ENCODE results near the gene RHOXF1.
"Not testable (repeated sequence)": the region's sequence is repeated elsewhere in the genome, so short reads cannot be mapped to it uniquely, and the experiment has no call there.

Gene RHOXF1

GRCh38 chrX:120115438-120115963 lies at the start of gene RHOXF1:
Gene RHOXF1 (minus strand): TSS chrX:120115913. CDS start chrX:120115862, 51 bp downstream.
- Histone ChIP-seq H3K9ac (ENCODE audit: low read length) (no peak within 1 kb of the TSS), H3K27ac (ENCODE audit: low read depth, low read length) (no peak within 1 kb of the TSS), H3K36me3 (ENCODE audit: control insufficient read depth, insufficient read depth, low read length) (no peaks in the 10 kb centered on the region), H3K9me3 (ENCODE audit: control insufficient read depth, insufficient read depth, low read depth, low read length) (no peaks in the 10 kb centered on the region), H3K27me3 (ENCODE audit: control insufficient read depth, insufficient read depth, low read length) (no peaks in the 10 kb centered on the region), H3K4me1 (ENCODE audit: control insufficient read depth, insufficient read depth, low read length) (no peaks in the 10 kb centered on the region; the same call in 1 of the 2 replicates), H3K4me3 (ENCODE audit: low read depth, low read length) (no peak within 1 kb of the TSS)

GRCh38 chrX:120159086-120159485 lies 43.4 kb upstream of the RHOXF1 start:
- not testable (repeated sequence) for H3K9ac ChIP-seq (ENCODE audit: low read length); H3K36me3 ChIP-seq (ENCODE audit: control insufficient read depth, insufficient read depth, low read length); H3K27ac ChIP-seq (ENCODE audit: low read depth, low read length); H3K4me3 ChIP-seq (ENCODE audit: low read depth, low read length); H3K27me3 ChIP-seq (ENCODE audit: control insufficient read depth, insufficient read depth, low read length); H3K4me1 ChIP-seq (ENCODE audit: control insufficient read depth, insufficient read depth, low read length); H3K9me3 ChIP-seq (ENCODE audit: control insufficient read depth, insufficient read depth, low read depth, low read length)

- H3K9me3 ChIP-seq (ENCODE audit: control insufficient read depth, insufficient read depth, low read depth, low read length); H3K9ac ChIP-seq (ENCODE audit: low read length); H3K27me3 ChIP-seq (ENCODE audit: control insufficient read depth, insufficient read depth, low read length); H3K27ac ChIP-seq (ENCODE audit: low read depth, low read length); H3K4me1 ChIP-seq (ENCODE audit: control insufficient read depth, insufficient read depth, low read length); H3K36me3 ChIP-seq (ENCODE audit: control insufficient read depth, insufficient read depth, low read length); H3K4me3 ChIP-seq (ENCODE audit: low read depth, low read length): not testable (repeated sequence)
Measured at GRCh38 chrX:120158313-120158712, 42.6 kb upstream of the RHOXF1 start, which contains the start of gene RHOXF2. Gene RHOXF2 (plus strand): TSS chrX:120158613. CDS start chrX:120158751, 138 bp downstream.

- not testable (repeated sequence) for H3K27me3 ChIP-seq (ENCODE audit: control insufficient read depth, insufficient read depth, low read length); H3K4me3 ChIP-seq (ENCODE audit: low read depth, low read length); H3K36me3 ChIP-seq (ENCODE audit: control insufficient read depth, insufficient read depth, low read length); H3K4me1 ChIP-seq (ENCODE audit: control insufficient read depth, insufficient read depth, low read length); H3K9ac ChIP-seq (ENCODE audit: low read length); H3K27ac ChIP-seq (ENCODE audit: low read depth, low read length)
- peaks cover 39% of the 10 kb centered on the region for H3K9me3 ChIP-seq (ENCODE audit: control insufficient read depth, insufficient read depth, low read depth, low read length)
Measured at GRCh38 chrX:120150109-120150744, 34.5 kb upstream of the RHOXF1 start.

GRCh38 chrX:120147537-120147936 lies 31.8 kb upstream of the RHOXF1 start:
- Histone ChIP-seq H3K4me3 (ENCODE audit: low read depth, low read length) (no peak overlapping the region), H3K9ac (ENCODE audit: low read length) (no peak overlapping the region), H3K4me1 (ENCODE audit: control insufficient read depth, insufficient read depth, low read length) (no peaks in the 10 kb centered on the region), H3K36me3 (ENCODE audit: control insufficient read depth, insufficient read depth, low read length) (peaks cover 5% of the 10 kb centered on the region; the same call in 1 of the 2 replicates), H3K9me3 (ENCODE audit: control insufficient read depth, insufficient read depth, low read depth, low read length) (peaks cover 44% of the 10 kb centered on the region), H3K27me3 (ENCODE audit: control insufficient read depth, insufficient read depth, low read length) (no peaks in the 10 kb centered on the region), H3K27ac (ENCODE audit: low read depth, low read length) (no peak overlapping the region)

GRCh38 chrX:120146323-120146722 lies 30.6 kb upstream of the RHOXF1 start:
- not testable (repeated sequence) for H3K4me1 ChIP-seq (ENCODE audit: control insufficient read depth, insufficient read depth, low read length); H3K36me3 ChIP-seq (ENCODE audit: control insufficient read depth, insufficient read depth, low read length); H3K9ac ChIP-seq (ENCODE audit: low read length); H3K4me3 ChIP-seq (ENCODE audit: low read depth, low read length); H3K27me3 ChIP-seq (ENCODE audit: control insufficient read depth, insufficient read depth, low read length); H3K27ac ChIP-seq (ENCODE audit: low read depth, low read length)
- peaks cover 47% of the 10 kb centered on the region for H3K9me3 ChIP-seq (ENCODE audit: control insufficient read depth, insufficient read depth, low read depth, low read length)

GRCh38 chrX:120145295-120145925 lies 29.7 kb upstream of the RHOXF1 start:
- peaks cover 3% of the 10 kb centered on the region; the same call in 1 of the 2 replicates for H3K4me1 ChIP-seq (ENCODE audit: control insufficient read depth, insufficient read depth, low read length)
- H3K27ac ChIP-seq (ENCODE audit: low read depth, low read length): no peak overlapping the region
- H3K27me3 ChIP-seq (ENCODE audit: control insufficient read depth, insufficient read depth, low read length): no peaks in the 10 kb centered on the region
- peaks cover 5% of the 10 kb centered on the region; the same call in 1 of the 2 replicates for H3K36me3 ChIP-seq (ENCODE audit: control insufficient read depth, insufficient read depth, low read length)
- no peak overlapping the region for H3K4me3 ChIP-seq (ENCODE audit: low read depth, low read length)
- H3K9ac ChIP-seq (ENCODE audit: low read length): no peak overlapping the region
- H3K9me3 ChIP-seq (ENCODE audit: control insufficient read depth, insufficient read depth, low read depth, low read length): peaks cover 50% of the 10 kb centered on the region

GRCh38 chrX:120144178-120144844 lies 28.6 kb upstream of the RHOXF1 start:
- Histone ChIP-seq H3K27me3 (ENCODE audit: control insufficient read depth, insufficient read depth, low read length) (no peaks in the 10 kb centered on the region), H3K27ac (ENCODE audit: low read depth, low read length) (no peak overlapping the region), H3K4me1 (ENCODE audit: control insufficient read depth, insufficient read depth, low read length) (peaks cover 10% of the 10 kb centered on the region), H3K36me3 (ENCODE audit: control insufficient read depth, insufficient read depth, low read length) (peaks cover 5% of the 10 kb centered on the region; the same call in 1 of the 2 replicates), H3K9ac (ENCODE audit: low read length) (no peak overlapping the region), H3K4me3 (ENCODE audit: low read depth, low read length) (peak overlapping the region; percentile 20), H3K9me3 (ENCODE audit: control insufficient read depth, insufficient read depth, low read depth, low read length) (peaks cover 50% of the 10 kb centered on the region)

- Histone ChIP-seq H3K9me3 (ENCODE audit: control insufficient read depth, insufficient read depth, low read depth, low read length) (peaks cover 14% of the 10 kb centered on the region; the same call in 1 of the 2 replicates), H3K36me3 (ENCODE audit: control insufficient read depth, insufficient read depth, low read length) (no peaks in the 10 kb centered on the region), H3K4me3 (ENCODE audit: low read depth, low read length) (peak overlapping the region; percentile 23), H3K9ac (ENCODE audit: low read length) (no peak overlapping the region), H3K27me3 (ENCODE audit: control insufficient read depth, insufficient read depth, low read length) (no peaks in the 10 kb centered on the region), H3K27ac (ENCODE audit: low read depth, low read length) (peak overlapping the region; percentile 48; the same call in 1 of the 2 replicates), H3K4me1 (ENCODE audit: control insufficient read depth, insufficient read depth, low read length) (peaks cover 17% of the 10 kb centered on the region)
Measured at GRCh38 chrX:120140293-120140981, 24.7 kb upstream of the RHOXF1 start.

- Histone ChIP-seq H3K9ac (ENCODE audit: low read length) (no peak overlapping the region), H3K9me3 (ENCODE audit: control insufficient read depth, insufficient read depth, low read depth, low read length) (peaks cover 7% of the 10 kb centered on the region; the same call in 1 of the 2 replicates), H3K4me1 (ENCODE audit: control insufficient read depth, insufficient read depth, low read length) (peaks cover 17% of the 10 kb centered on the region), H3K4me3 (ENCODE audit: low read depth, low read length) (no peak overlapping the region), H3K36me3 (ENCODE audit: control insufficient read depth, insufficient read depth, low read length) (no peaks in the 10 kb centered on the region), H3K27ac (ENCODE audit: low read depth, low read length) (no peak overlapping the region), H3K27me3 (ENCODE audit: control insufficient read depth, insufficient read depth, low read length) (no peaks in the 10 kb centered on the region)
Measured at GRCh38 chrX:120137439-120137838, 21.7 kb upstream of the RHOXF1 start.
